Loucy (cell line): ENCODE measurements around the gene EPHB1.
A peak's percentile ranks its signal among the peaks of the same experiment; 100 is the strongest.

ENCODE experiments used
- H2AFZ ChIP-seq: fragments of 200-600 bp; sonication (generic); 2 replicates; pipeline ENCODE4 v1.6.0; 2016; ENCODE audit warnings: antibody characterized with exemption, mild to moderate bottlenecking, low read length, moderate library complexity
- H3F3A ChIP-seq: fragments of 200-600 bp; 2 replicates; pipeline ENCODE4 v1.6.0; 2016; ENCODE audit warnings: antibody characterized with exemption, low read depth, mild to moderate bottlenecking
- H3K27me3 ChIP-seq: fragments of 200-600 bp; sonication (generic); 2 replicates; pipeline ENCODE4 v1.6.1; 2014; ENCODE audit warnings: low read length, mild to moderate bottlenecking; ENCODE audit not compliant: insufficient read depth, poor library complexity, severe bottlenecking
- H3K36me3 ChIP-seq: fragments of 200-600 bp; sonication (generic); 2 replicates; pipeline ENCODE4 v1.6.1; 2016; ENCODE audit warnings: low read length; ENCODE audit not compliant: insufficient read depth
- H3K4me1 ChIP-seq: fragments of 200-600 bp; sonication (generic); 2 replicates; pipeline ENCODE4 v1.5.1; 2014; ENCODE audit warnings: low read length, mild to moderate bottlenecking; ENCODE audit not compliant: insufficient read depth, poor library complexity, severe bottlenecking
- H3K4me2 ChIP-seq: fragments of 200-600 bp; sonication (generic); 2 replicates; pipeline ENCODE4 v1.6.0; 2014; ENCODE audit warnings: antibody characterized with exemption, low read length, low read depth, mild to moderate bottlenecking; ENCODE audit not compliant: poor library complexity, severe bottlenecking
- H3K4me3 ChIP-seq: fragments of 200-600 bp; sonication (generic); 2 replicates; pipeline ENCODE4 v1.5.1; 2014; ENCODE audit warnings: low read length, mild to moderate bottlenecking, mixed read lengths; ENCODE audit not compliant: poor library complexity, severe bottlenecking
- H3K79me2 ChIP-seq: fragments of 200-600 bp; sonication (generic); 2 replicates; pipeline ENCODE4 v1.6.1; 2014; ENCODE audit warnings: low read length; ENCODE audit not compliant: insufficient read depth
- H3K9ac ChIP-seq: fragments of 200-600 bp; sonication (generic); 2 replicates; pipeline ENCODE4 v1.6.0; 2014; ENCODE audit warnings: mild to moderate bottlenecking, low read depth, low read length, moderate library complexity; ENCODE audit not compliant: poor library complexity, severe bottlenecking
- H3K9me2 ChIP-seq: fragments of 200-600 bp; sonication (generic); replicated peaks from 2 replicates; pipeline ENCODE4 v1.6.1; 2016; ENCODE audit warnings: low read depth, low read length, mixed read lengths
- H3K9me3 ChIP-seq: fragments of 200-600 bp; sonication (generic); 2 replicates; pipeline ENCODE4 v1.6.1; 2014; ENCODE audit warnings: mild to moderate bottlenecking, antibody characterized with exemption, low read length, low read depth; ENCODE audit not compliant: insufficient read depth
- H4K20me1 ChIP-seq: fragments of 200-600 bp; sonication (generic); 2 replicates; pipeline ENCODE4 v1.6.0; 2014; ENCODE audit warnings: antibody characterized with exemption, low read length, mild to moderate bottlenecking; ENCODE audit not compliant: insufficient read depth, poor library complexity, severe bottlenecking
- EZH2phosphoT487 ChIP-seq: fragments of 200-600 bp; IDR thresholded peaks from 2 replicates; pipeline ENCODE4 v1.6.1; 2018; ENCODE audit warnings: antibody characterized with exemption, mild to moderate bottlenecking, moderate library complexity, borderline replicate concordance
- TF ChIP-seq, protein P1 (sequence below): fragments of 200-600 bp; sonication (generic); conservative IDR thresholded peaks from 2 replicates; pipeline ENCODE4 v1.5.1; 2014; ENCODE audit warnings: mild to moderate bottlenecking, antibody characterized with exemption, low read length

The EPHB1 gene

DNA sequence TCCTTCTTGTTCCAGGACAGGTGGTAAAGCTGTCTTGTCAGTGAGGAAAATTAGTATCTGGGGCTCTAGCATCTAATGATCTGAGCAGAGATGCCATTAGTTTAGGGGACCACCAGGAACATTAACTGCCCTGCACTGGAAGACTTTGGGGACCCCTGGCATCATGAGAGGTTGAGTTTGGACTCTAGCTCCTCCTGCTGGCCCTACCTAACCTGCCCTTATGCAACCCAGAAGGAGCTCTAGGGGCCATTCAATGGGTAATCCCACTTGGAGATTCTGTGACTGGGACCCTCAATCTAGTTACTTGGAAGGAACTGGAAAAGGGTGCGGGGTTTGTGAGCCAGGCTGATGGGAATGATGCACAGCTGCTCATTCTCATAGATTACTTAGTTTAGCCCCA lies 451.0 kb downstream of the EPHB1 start:
- no peak overlapping the region for H3K4me2 ChIP-seq
- no peaks in the 10 kb centered on the region for H3K4me1 ChIP-seq
- no peak overlapping the region for H3K9ac ChIP-seq
- H3K9me3 ChIP-seq, result no peaks in the 10 kb centered on the region
- no peaks in the 10 kb centered on the region for H4K20me1 ChIP-seq
- no peaks in the 10 kb centered on the region for H3K27me3 ChIP-seq
- no peak overlapping the region for H3K4me3 ChIP-seq
- no peak overlapping the region for H2AFZ ChIP-seq
- H3K36me3 ChIP-seq, result no peaks in the 10 kb centered on the region
- no peaks in the 10 kb centered on the region for H3K79me2 ChIP-seq
- no peak for TF ChIP-seq EZH2phosphoT487
- TF ChIP-seq, protein P1, sequence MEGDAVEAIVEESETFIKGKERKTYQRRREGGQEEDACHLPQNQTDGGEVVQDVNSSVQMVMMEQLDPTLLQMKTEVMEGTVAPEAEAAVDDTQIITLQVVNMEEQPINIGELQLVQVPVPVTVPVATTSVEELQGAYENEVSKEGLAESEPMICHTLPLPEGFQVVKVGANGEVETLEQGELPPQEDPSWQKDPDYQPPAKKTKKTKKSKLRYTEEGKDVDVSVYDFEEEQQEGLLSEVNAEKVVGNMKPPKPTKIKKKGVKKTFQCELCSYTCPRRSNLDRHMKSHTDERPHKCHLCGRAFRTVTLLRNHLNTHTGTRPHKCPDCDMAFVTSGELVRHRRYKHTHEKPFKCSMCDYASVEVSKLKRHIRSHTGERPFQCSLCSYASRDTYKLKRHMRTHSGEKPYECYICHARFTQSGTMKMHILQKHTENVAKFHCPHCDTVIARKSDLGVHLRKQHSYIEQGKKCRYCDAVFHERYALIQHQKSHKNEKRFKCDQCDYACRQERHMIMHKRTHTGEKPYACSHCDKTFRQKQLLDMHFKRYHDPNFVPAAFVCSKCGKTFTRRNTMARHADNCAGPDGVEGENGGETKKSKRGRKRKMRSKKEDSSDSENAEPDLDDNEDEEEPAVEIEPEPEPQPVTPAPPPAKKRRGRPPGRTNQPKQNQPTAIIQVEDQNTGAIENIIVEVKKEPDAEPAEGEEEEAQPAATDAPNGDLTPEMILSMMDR, result peak; percentile 25; the same call in 1 of the 2 replicates
- H3K9me2 ChIP-seq, result no peaks in the 10 kb centered on the region
- H3F3A ChIP-seq, result no peaks in the 10 kb centered on the region

DNA sequence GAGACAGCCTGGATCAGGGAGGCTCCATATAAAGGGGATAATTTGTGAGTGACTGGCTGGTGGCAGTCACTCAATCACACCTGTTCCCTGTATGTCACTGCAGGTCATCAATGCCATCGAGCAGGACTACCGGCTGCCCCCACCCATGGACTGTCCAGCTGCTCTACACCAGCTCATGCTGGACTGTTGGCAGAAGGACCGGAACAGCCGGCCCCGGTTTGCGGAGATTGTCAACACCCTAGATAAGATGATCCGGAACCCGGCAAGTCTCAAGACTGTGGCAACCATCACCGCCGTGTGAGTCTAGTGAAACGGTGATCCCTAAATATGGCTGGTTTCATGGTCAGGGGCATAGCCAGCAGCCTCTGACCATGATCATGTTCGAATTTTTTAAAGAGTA lies 453.2 kb downstream of the EPHB1 start:
- TF ChIP-seq, protein P1, result no peak
- no peak for TF ChIP-seq EZH2phosphoT487
- Histone ChIP-seq H3K4me3 (no peak overlapping the region), H3K9ac (no peak overlapping the region), H3K9me2 (no peaks in the 10 kb centered on the region), H3K79me2 (no peaks in the 10 kb centered on the region), H3K27me3 (no peaks in the 10 kb centered on the region), H3K4me1 (no peaks in the 10 kb centered on the region), H2AFZ (no peak overlapping the region), H4K20me1 (no peaks in the 10 kb centered on the region), H3K36me3 (no peaks in the 10 kb centered on the region), H3K9me3 (no peaks in the 10 kb centered on the region), H3F3A (no peaks in the 10 kb centered on the region), H3K4me2 (no peak overlapping the region)

DNA sequence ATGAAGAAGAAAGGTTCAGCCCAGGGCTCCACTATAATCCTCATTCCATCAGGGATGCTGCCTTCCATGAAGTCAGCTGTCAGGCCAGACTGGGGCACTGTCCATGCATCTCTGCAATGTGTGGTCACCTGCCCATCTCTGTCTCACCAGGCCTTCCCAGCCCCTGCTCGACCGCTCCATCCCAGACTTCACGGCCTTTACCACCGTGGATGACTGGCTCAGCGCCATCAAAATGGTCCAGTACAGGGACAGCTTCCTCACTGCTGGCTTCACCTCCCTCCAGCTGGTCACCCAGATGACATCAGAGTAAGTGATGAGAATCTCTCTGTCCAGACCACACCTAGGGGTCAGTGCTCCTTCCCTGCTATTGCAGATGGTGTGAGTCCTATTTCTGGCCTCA lies 454.1 kb downstream of the EPHB1 start:
- no peak overlapping the region for H3K4me3 ChIP-seq
- no peaks in the 10 kb centered on the region for H3K9me3 ChIP-seq
- no peaks in the 10 kb centered on the region for H3K36me3 ChIP-seq
- no peak overlapping the region for H2AFZ ChIP-seq
- no peaks in the 10 kb centered on the region for H3F3A ChIP-seq
- TF ChIP-seq, protein P1, result no peak
- TF ChIP-seq EZH2phosphoT487, result no peak
- H3K4me2 ChIP-seq, result no peak overlapping the region
- H3K4me1 ChIP-seq, result no peaks in the 10 kb centered on the region
- H3K9me2 ChIP-seq, result no peaks in the 10 kb centered on the region
- no peak overlapping the region for H3K9ac ChIP-seq
- no peaks in the 10 kb centered on the region for H4K20me1 ChIP-seq
- no peaks in the 10 kb centered on the region for H3K27me3 ChIP-seq
- H3K79me2 ChIP-seq, result no peaks in the 10 kb centered on the region
